ENCODE measurements around the gene HSD17B1. TPM values are rescaled to one million over a fixed set of nuclear protein-coding genes. Genes with fewer than 3 reads are reported as not detected.

The HSD17B1 gene
- total RNA-seq, 2 donors from 2014 or later, result 0.14 to 2.8 TPM

- DNase-seq (ENCODE audit: low spot score), result peak; percentile 93
- peak overlapping the region; percentile 50 for H3K4me3 ChIP-seq
Observed at GRCh38 chr17:42519546-42520491, 32.9 kb upstream of the HSD17B1 start.

GRCh38 chr17:42520540-42520951 is 32.2 kb upstream of the HSD17B1 start:
- no peak for ATAC-seq (ENCODE audit: insufficient number of reproducible peaks, low FRiP score, low read depth)
- TF ChIP-seq CTCF (IDR thresholded peaks at IDR 0.05), result no peak
- DNase-seq (ENCODE audit: low spot score), result no peak
- H3K4me3 ChIP-seq, result peak overlapping the region; percentile 50
- H3K27me3 ChIP-seq (replicated peaks; ENCODE audit: insufficient read depth), result no peaks in the 10 kb centered on the region
- H3K27ac ChIP-seq, result peak overlapping the region; percentile 96
- no peaks in the 10 kb centered on the region for H3K9me3 ChIP-seq
- peaks cover 68 to 99% of the 10 kb centered on the region in 2 donors for H3K4me1 ChIP-seq (ENCODE audit: control insufficient read depth in 1 of 2, low read depth in 2 of 2)
- H3K36me3 ChIP-seq, result no peaks in the 10 kb centered on the region

More at GRCh38 chr17:42519546-42520491, 32.9 kb upstream of the HSD17B1 start:
- peak; percentile 55 for ATAC-seq (ENCODE audit: insufficient number of reproducible peaks, low FRiP score, low read depth)
- Histone ChIP-seq H3K4me1 (ENCODE audit: control insufficient read depth in 1 of 2, low read depth in 2 of 2) (peaks cover 68 to 92% of the 10 kb centered on the region in 2 donors), H3K27ac (peak overlapping the region; percentile 96), H3K27me3 (replicated peaks; ENCODE audit: insufficient read depth) (no peaks in the 10 kb centered on the region), H3K36me3 (no peaks in the 10 kb centered on the region), H3K9me3 (no peaks in the 10 kb centered on the region)
- no peak for TF ChIP-seq CTCF (IDR thresholded peaks at IDR 0.05)

- H3K4me1 ChIP-seq (ENCODE audit: control insufficient read depth in 1 of 2, low read depth in 2 of 2), result peaks cover 68 to 99% of the 10 kb centered on the region in 2 donors
Observed at GRCh38 chr17:42521036-42521435, 31.7 kb upstream of the HSD17B1 start.

GRCh38 chr17:42521666-42522262 is 31.0 kb upstream of the HSD17B1 start:
- Histone ChIP-seq H3K4me3 (peak overlapping the region; percentile 50), H3K4me1 (ENCODE audit: control insufficient read depth in 1 of 2, low read depth in 2 of 2) (peaks cover 65 to 99% of the 10 kb centered on the region in 2 donors), H3K27me3 (replicated peaks; ENCODE audit: insufficient read depth) (no peaks in the 10 kb centered on the region), H3K27ac (peak overlapping the region; percentile 96), H3K36me3 (no peaks in the 10 kb centered on the region), H3K9me3 (no peaks in the 10 kb centered on the region)
- ATAC-seq (ENCODE audit: insufficient number of reproducible peaks, low FRiP score, low read depth) (no peak), DNase-seq (ENCODE audit: low spot score) (no peak)
- no peak for TF ChIP-seq CTCF (IDR thresholded peaks at IDR 0.05)

More at GRCh38 chr17:42521036-42521435, 31.7 kb upstream of the HSD17B1 start:
- H3K9me3 ChIP-seq, result no peaks in the 10 kb centered on the region
- H3K4me3 ChIP-seq, result peak overlapping the region; percentile 50
- H3K27me3 ChIP-seq (replicated peaks; ENCODE audit: insufficient read depth), result no peaks in the 10 kb centered on the region
- DNase-seq (ENCODE audit: low spot score), result no peak
- ATAC-seq (ENCODE audit: insufficient number of reproducible peaks, low FRiP score, low read depth), result no peak
- H3K36me3 ChIP-seq, result no peaks in the 10 kb centered on the region
- H3K27ac ChIP-seq, result peak overlapping the region; percentile 96
- TF ChIP-seq CTCF (IDR thresholded peaks at IDR 0.05), result no peak

GRCh38 chr17:42522263-42522790 is 30.4 kb upstream of the HSD17B1 start:
- DNase-seq (ENCODE audit: low spot score) (no peak), ATAC-seq (ENCODE audit: insufficient number of reproducible peaks, low FRiP score, low read depth) (no peak)
- no peaks in the 10 kb centered on the region for H3K36me3 ChIP-seq
- peaks cover 59 to 99% of the 10 kb centered on the region in 2 donors for H3K4me1 ChIP-seq (ENCODE audit: control insufficient read depth in 1 of 2, low read depth in 2 of 2)
- no peak for TF ChIP-seq CTCF (IDR thresholded peaks at IDR 0.05)
- no peak overlapping the region for H3K4me3 ChIP-seq
- H3K27ac ChIP-seq, result peak overlapping the region; percentile 96
- no peaks in the 10 kb centered on the region for H3K9me3 ChIP-seq
- no peaks in the 10 kb centered on the region for H3K27me3 ChIP-seq (replicated peaks; ENCODE audit: insufficient read depth)

Measured in thoracic aorta (tissue), 2 donors.